ENCODE data around the gene CNTN5. TPM values are rescaled to one million over a fixed set of nuclear protein-coding genes. Genes with fewer than 3 reads are reported as not detected.
"Not testable (repeated sequence)": the region's sequence is repeated elsewhere in the genome, so short reads cannot be mapped to it uniquely, and the experiment has no call there.

The CNTN5 gene
- 0.78 and 1.6 TPM in 2 replicates for total RNA-seq (2014; rRNA removed; shearing (Covaris generic); ENCODE audit: low replicate concordance)

GRCh38 chr11:99020352-99021225 lies at the start of gene CNTN5:
Gene CNTN5, plus strand, starts transcription at chr11:99020949.
- DNase-seq (ENCODE audit: low read depth), result peak; percentile 68
- in situ Hi-C loops (cut with HindIII; ENCODE audit: low pct_unique_long_range_greater_than_20kb, low sequenced_read_pairs), result no loop called here

DNA sequence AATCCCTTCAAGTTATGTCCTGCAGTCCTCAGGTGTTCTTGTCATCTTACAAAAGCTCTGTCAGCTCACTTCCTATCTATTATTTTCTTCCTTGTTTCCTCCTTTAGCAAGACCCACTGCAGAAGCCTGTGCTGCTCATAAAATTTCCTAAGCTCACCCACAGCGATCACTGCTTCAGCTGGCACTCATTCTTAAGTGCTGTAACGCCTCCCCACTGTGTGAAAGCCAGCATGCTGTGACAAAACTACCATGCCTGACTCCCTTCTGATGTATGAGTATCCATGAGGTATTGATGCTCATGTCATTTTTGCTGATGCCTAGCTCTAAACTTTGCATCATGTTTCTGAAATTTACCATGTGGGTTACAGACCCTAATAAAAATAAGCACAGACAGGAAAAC lies 41.5 kb upstream of the CNTN5 start:
- no peak for DNase-seq (ENCODE audit: low read depth)
- in situ Hi-C loops (cut with HindIII; ENCODE audit: low pct_unique_long_range_greater_than_20kb, low sequenced_read_pairs), result no loop called here

GRCh38 chr11:99015634-99016454 lies 4.9 kb upstream of the CNTN5 start:
- in situ Hi-C loops (cut with HindIII; ENCODE audit: low pct_unique_long_range_greater_than_20kb, low sequenced_read_pairs), result no loop called here
- DNase-seq (ENCODE audit: low read depth), result peak; percentile 22

GRCh38 chr11:99019696-99020095 lies 1.1 kb upstream of the CNTN5 start:
- DNase-seq (ENCODE audit: low read depth), result no peak
- in situ Hi-C loops (cut with HindIII; ENCODE audit: low pct_unique_long_range_greater_than_20kb, low sequenced_read_pairs), result no loop called here

- in situ Hi-C loops (cut with HindIII; ENCODE audit: low pct_unique_long_range_greater_than_20kb, low sequenced_read_pairs), result no loop called here
- no peak for DNase-seq (ENCODE audit: low read depth)
These were observed 16.3 kb downstream of the CNTN5 start for GRCh38 chr11:99037057-99037456.

- in situ Hi-C loops (cut with HindIII; ENCODE audit: low pct_unique_long_range_greater_than_20kb, low sequenced_read_pairs), result no loop called here
- no peak for DNase-seq (ENCODE audit: low read depth)
These were observed 42.6 kb downstream of the CNTN5 start for GRCh38 chr11:99063331-99063730.

DNA sequence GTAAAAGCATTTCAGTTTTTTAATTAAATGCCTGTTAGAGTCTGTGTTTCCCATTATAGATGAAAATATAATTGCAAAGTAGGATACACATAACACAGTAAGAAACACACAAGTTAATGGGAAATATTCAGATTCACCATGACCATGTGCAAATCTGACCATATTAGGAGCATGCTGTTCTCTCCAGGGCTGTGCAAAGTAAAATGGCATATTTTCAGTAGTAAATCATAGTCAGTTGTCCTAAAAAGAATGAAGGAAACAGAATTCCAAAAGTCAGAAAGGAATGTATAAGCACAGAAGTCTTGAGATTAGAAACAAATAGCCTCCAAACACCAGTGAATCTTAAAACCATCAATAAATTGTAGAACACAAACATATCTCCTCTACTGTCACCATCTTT lies 44.4 kb downstream of the CNTN5 start:
- DNase-seq (ENCODE audit: low read depth), result no peak
- in situ Hi-C loops (cut with HindIII; ENCODE audit: low pct_unique_long_range_greater_than_20kb, low sequenced_read_pairs), result no loop called here

- DNase-seq (ENCODE audit: low read depth), result no peak
- in situ Hi-C loops (cut with HindIII; ENCODE audit: low pct_unique_long_range_greater_than_20kb, low sequenced_read_pairs), result no loop called here
These were observed 46.0 kb downstream of the CNTN5 start for GRCh38 chr11:99066618-99067317.

- in situ Hi-C loops (cut with HindIII; ENCODE audit: low pct_unique_long_range_greater_than_20kb, low sequenced_read_pairs), result no loop called here
- no peak for DNase-seq (ENCODE audit: low read depth)
These were observed 48.1 kb downstream of the CNTN5 start for GRCh38 chr11:99068832-99069231.

GRCh38 chr11:99069856-99070444 lies 49.2 kb downstream of the CNTN5 start:
- no peak for DNase-seq (ENCODE audit: low read depth)
- in situ Hi-C loops (cut with HindIII; ENCODE audit: low pct_unique_long_range_greater_than_20kb, low sequenced_read_pairs), result no loop called here

GRCh38 chr11:99079576-99079975 lies 58.8 kb downstream of the CNTN5 start:
- no peak for DNase-seq (ENCODE audit: low read depth)

DNA sequence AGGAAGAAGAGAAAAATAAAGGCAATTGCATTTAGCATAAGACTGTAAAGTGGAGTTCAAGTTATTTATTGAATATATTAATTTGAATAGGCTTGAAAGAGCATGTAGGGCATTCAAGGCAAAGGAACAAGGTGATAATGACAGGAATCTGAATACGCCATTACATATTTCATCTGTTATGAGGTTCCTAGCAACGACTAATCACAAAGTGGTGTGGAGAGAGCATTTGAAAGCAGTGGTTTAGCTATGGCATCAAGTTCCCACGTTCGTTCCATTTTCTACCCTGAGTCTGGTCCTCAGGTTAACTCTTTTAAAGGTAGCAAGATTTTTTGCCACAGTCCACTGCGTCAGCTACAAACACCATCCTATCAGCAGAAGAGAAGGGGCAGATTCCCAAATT lies 59.4 kb downstream of the CNTN5 start:
- no peak for DNase-seq (ENCODE audit: low read depth)
- in situ Hi-C loops (cut with HindIII; ENCODE audit: low pct_unique_long_range_greater_than_20kb, low sequenced_read_pairs), result no loop called here

More at GRCh38 chr11:99079576-99079975, 58.8 kb downstream of the CNTN5 start:
- in situ Hi-C loops (cut with HindIII; ENCODE audit: low pct_unique_long_range_greater_than_20kb, low sequenced_read_pairs), result no loop called here

DNA sequence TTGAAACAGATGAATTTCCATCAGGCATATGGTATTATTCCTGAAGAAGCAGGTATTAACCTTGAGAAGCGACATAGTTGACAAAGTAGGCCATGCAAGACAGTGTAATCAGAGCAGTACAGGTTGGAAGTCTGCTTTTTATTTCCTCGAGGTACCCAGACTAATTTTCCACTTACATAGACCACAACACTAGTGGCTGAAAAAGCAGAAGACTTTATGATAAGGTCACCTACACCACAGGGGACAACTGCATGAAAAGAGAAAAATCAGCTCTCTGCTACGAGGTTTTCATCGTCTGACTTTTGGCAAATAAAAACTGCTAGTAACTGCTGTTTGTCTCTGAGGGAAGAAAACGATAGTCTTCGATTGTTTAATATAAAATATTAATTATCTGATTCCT lies 77.5 kb downstream of the CNTN5 start:
- DNase-seq (ENCODE audit: low read depth), result no peak
- in situ Hi-C loops (cut with HindIII; ENCODE audit: low pct_unique_long_range_greater_than_20kb, low sequenced_read_pairs), result no loop called here

DNA sequence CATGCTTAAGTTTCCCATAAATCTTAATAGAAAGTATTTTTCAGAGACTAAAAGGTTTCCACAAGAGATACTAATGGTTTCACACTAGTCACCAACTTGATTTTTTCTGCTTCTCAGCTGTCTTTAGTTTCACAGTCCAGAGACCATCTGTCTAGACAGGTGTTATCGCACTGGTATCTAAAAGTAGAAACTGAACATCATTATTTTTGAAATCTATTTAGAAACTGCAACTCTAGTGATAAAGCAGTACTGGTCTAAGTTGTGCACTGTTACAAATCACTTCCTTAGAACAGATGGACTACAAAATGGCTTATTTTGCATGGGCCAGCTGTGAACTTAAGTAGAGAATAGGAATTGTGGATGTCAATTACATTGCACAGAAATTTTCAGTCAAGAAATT lies 78.0 kb downstream of the CNTN5 start:
- in situ Hi-C loops (cut with HindIII; ENCODE audit: low pct_unique_long_range_greater_than_20kb, low sequenced_read_pairs), result no loop called here
- DNase-seq (ENCODE audit: low read depth), result no peak

DNA sequence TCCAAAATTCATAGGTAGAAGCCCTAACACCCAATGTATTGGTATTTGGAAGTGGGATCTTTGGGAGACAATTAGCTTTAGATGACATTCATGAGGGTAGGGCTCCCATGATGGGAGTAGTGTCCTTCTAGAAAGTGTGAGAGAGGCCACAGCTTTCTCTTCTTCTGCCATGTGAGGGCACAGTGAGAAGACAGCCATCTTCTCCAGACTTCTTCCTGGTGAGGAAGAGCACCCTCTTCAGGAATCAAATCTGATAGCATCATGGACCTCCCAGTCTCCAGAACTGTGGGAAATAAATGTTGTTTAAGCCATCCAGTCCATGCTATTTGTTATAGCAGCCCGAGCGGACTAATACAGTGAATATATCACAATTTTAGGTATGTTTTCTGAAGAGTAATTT lies 96.9 kb downstream of the CNTN5 start:
- no peak for DNase-seq (ENCODE audit: low read depth)
- in situ Hi-C loops (cut with HindIII; ENCODE audit: low pct_unique_long_range_greater_than_20kb, low sequenced_read_pairs), result no loop called here

DNA sequence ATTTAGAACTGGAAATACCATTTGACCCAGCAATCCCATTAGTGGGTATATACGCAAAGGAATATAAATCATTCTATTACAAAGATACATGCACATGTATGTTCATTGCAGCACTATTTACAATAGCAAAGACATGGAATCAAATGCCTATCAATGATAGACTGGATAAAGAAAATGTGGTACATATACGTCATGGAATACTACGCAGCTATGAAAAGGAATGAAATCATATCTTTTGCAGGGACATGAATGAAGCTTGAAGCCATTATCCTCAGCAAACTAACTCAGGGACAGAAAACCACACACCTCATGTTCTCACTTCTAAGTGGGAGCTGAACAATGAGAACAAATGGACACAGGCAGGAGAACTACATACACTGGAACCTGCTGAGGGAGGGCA lies 113.1 kb downstream of the CNTN5 start:
- DNase-seq (ENCODE audit: low read depth); in situ Hi-C loops (cut with HindIII; ENCODE audit: low pct_unique_long_range_greater_than_20kb, low sequenced_read_pairs): not testable (repeated sequence)

DNA sequence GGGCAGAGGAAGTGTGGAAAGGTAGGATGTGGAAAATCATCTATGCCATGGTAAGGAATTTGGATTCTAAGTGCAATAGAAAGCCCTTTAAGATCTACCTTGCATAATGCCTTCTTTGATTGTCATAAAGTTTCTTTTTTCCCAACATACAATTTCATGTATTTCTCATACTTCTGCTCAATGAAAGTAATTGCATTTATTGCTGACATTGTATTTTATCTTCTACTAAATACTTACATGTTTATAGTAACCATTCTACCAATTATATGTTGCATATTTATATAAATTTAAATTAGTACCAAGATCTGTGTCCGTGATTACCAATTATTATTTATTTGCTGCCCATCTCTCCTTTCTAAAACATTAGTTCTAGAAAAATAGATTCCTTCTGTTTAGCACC lies 114.8 kb downstream of the CNTN5 start:
- in situ Hi-C loops (cut with HindIII; ENCODE audit: low pct_unique_long_range_greater_than_20kb, low sequenced_read_pairs), result no loop called here
- no peak for DNase-seq (ENCODE audit: low read depth)

DNA sequence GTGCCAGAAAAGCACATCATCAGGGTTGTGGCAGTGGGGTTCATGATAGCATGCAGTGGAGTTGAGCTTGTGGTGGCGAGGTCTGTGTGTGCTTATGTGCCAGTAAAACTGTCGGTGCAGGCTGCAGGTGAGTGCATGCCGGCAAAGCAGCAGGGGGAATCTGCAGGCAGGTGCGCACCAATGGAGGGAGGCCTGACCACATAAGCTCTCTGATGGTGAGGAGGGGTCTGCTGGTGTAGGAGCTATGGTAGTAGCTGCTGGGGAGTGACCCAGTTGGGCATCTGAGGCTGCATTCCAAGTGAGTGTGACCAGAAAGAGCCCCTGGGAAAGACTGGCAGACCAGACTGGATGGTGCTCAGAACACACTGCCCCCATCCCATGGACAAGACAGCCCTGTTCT lies 121.5 kb downstream of the CNTN5 start:
- DNase-seq (ENCODE audit: low read depth), result no peak
- in situ Hi-C loops (cut with HindIII; ENCODE audit: low pct_unique_long_range_greater_than_20kb, low sequenced_read_pairs), result no loop called here

All from Caki2 (cell line).